HAP-1 (cell line): ENCODE data around the gene ATP11C.
"Not testable (repeated sequence)": the region's sequence is repeated elsewhere in the genome, so short reads cannot be mapped to it uniquely, and the experiment has no call there.

ENCODE experiments used
- DNase-seq, 2 experiments: peaks; one replicate each; pipeline ENCODE4 v3.0.0-alpha.2; 2016 to 2020; ENCODE audit warnings: low spot score in 2 of 2
- H3K27me3 ChIP-seq: fragments of 250-450 bp; sonication (Bioruptor Pico); 2 replicates; pipeline ENCODE4 v1.5.1; 2020; ENCODE audit warnings: low read depth, mild to moderate bottlenecking, moderate library complexity
- H3K36me3 ChIP-seq: fragments of 250-450 bp; sonication (Bioruptor Pico); replicated peaks from 2 replicates; pipeline ENCODE4 v1.5.1; 2020; ENCODE audit warnings: mild to moderate bottlenecking
- H3K4me1 ChIP-seq: fragments of 250-450 bp; sonication (Bioruptor Pico); 2 replicates; pipeline ENCODE4 v1.5.1; 2020; ENCODE audit warnings: mild to moderate bottlenecking
- H3K4me3 ChIP-seq: fragments of 250-450 bp; sonication (Bioruptor Pico); 2 replicates; pipeline ENCODE4 v1.5.1; 2020; ENCODE audit warnings: mild to moderate bottlenecking, moderate library complexity
- H3K9me3 ChIP-seq: fragments of 250-450 bp; sonication (Bioruptor Pico); 2 replicates; pipeline ENCODE4 v1.5.1; 2020; ENCODE audit warnings: mild to moderate bottlenecking, moderate library complexity
- in situ Hi-C: fragments of 300-500 bp; cut with MboI; formaldehyde crosslinking; loops from 3 replicates; pipeline ENCODE4 v1.14.3; 2020; ENCODE audit warnings: low sequenced_read_pairs, inconsistent platforms, mixed read lengths

ATP11C gene

GRCh38 chrX:139936259-139936658 lies 3.4 kb upstream of the ATP11C start:
- DNase-seq, result peak in 1 of 2 experiments; percentile 44
- in situ Hi-C loops, result no loop called here
- no peaks in the 10 kb centered on the region for H3K36me3 ChIP-seq
- H3K4me3 ChIP-seq, result no peak overlapping the region
- H3K4me1 ChIP-seq, result peaks cover 20% of the 10 kb centered on the region
- H3K27me3 ChIP-seq, result no peaks in the 10 kb centered on the region
- H3K9me3 ChIP-seq, result no peaks in the 10 kb centered on the region

- DNase-seq, result no peak
- H3K4me3 ChIP-seq, result peak overlapping the region; percentile 85
- in situ Hi-C loops, result loop anchor here (5.0 kb wide), 1 partner anchor 107 kb away; no protein-coding TSS in a partner anchor
Observed at GRCh38 chrX:139933904-139934303, 1.1 kb upstream of the ATP11C start.

GRCh38 chrX:139932073-139932900 lies 566 bp downstream of the ATP11C start:
- Histone ChIP-seq H3K9me3 (no peaks in the 10 kb centered on the region), H3K4me1 (peaks cover 35% of the 10 kb centered on the region), H3K27me3 (no peaks in the 10 kb centered on the region), H3K4me3 (peak overlapping the region; percentile 85), H3K36me3 (no peaks in the 10 kb centered on the region)
- in situ Hi-C loops, result loop anchor here (5.0 kb wide), 1 partner anchor 105 kb away; no protein-coding TSS in a partner anchor
- DNase-seq, result peak; percentile 26 to 71

More at GRCh38 chrX:139933904-139934303, 1.1 kb upstream of the ATP11C start:
- Histone ChIP-seq H3K4me1 (peaks cover 30% of the 10 kb centered on the region), H3K27me3 (no peaks in the 10 kb centered on the region), H3K36me3 (no peaks in the 10 kb centered on the region), H3K9me3 (no peaks in the 10 kb centered on the region)

- Histone ChIP-seq H3K27me3 (no peaks in the 10 kb centered on the region), H3K9me3 (no peaks in the 10 kb centered on the region), H3K4me3 (peak overlapping the region; percentile 85), H3K36me3 (no peaks in the 10 kb centered on the region), H3K4me1 (peaks cover 29% of the 10 kb centered on the region)
- in situ Hi-C loops, result loop anchor here (5.0 kb wide), 1 partner anchor 104 kb away; no protein-coding TSS in a partner anchor
- DNase-seq, result no peak
Observed at GRCh38 chrX:139931646-139932072, 1.2 kb downstream of the ATP11C start.

- in situ Hi-C loops, result loop anchor here (5.0 kb wide), 1 partner anchor 104 kb away; no protein-coding TSS in a partner anchor
- Histone ChIP-seq H3K4me3 (peak overlapping the region; percentile 85), H3K4me1 (peaks cover 23% of the 10 kb centered on the region), H3K27me3 (no peaks in the 10 kb centered on the region), H3K36me3 (no peaks in the 10 kb centered on the region), H3K9me3 (no peaks in the 10 kb centered on the region)
- peak; percentile 57 to 64 for DNase-seq
Observed at GRCh38 chrX:139930916-139931645, 1.8 kb downstream of the ATP11C start.

- H3K9me3 ChIP-seq, result no peaks in the 10 kb centered on the region
- H3K36me3 ChIP-seq, result no peaks in the 10 kb centered on the region
- peaks cover 22% of the 10 kb centered on the region for H3K4me1 ChIP-seq
- in situ Hi-C loops, result loop anchor here (5.0 kb wide), 1 partner anchor 103 kb away; no protein-coding TSS in a partner anchor
- DNase-seq, result peak in 1 of 2 experiments; percentile 24
- H3K4me3 ChIP-seq, result peak overlapping the region; percentile 85
- H3K27me3 ChIP-seq, result no peaks in the 10 kb centered on the region
Observed at GRCh38 chrX:139930401-139930800, 2.5 kb downstream of the ATP11C start.

GRCh38 chrX:139929876-139930275 lies 3.0 kb downstream of the ATP11C start:
- no peaks in the 10 kb centered on the region for H3K27me3 ChIP-seq
- peak; percentile 22 to 38 for DNase-seq
- H3K9me3 ChIP-seq, result no peaks in the 10 kb centered on the region
- H3K4me1 ChIP-seq, result peaks cover 22% of the 10 kb centered on the region
- H3K4me3 ChIP-seq, result peak overlapping the region; percentile 85
- H3K36me3 ChIP-seq, result no peaks in the 10 kb centered on the region
- in situ Hi-C loops, result loop anchor here (5.0 kb wide), 1 partner anchor 103 kb away; no protein-coding TSS in a partner anchor

- in situ Hi-C loops, result no loop called here
- no peak overlapping the region for H3K4me3 ChIP-seq
- H3K9me3 ChIP-seq, result no peaks in the 10 kb centered on the region
- peaks cover 15% of the 10 kb centered on the region for H3K4me1 ChIP-seq
- no peaks in the 10 kb centered on the region for H3K27me3 ChIP-seq
- DNase-seq, result no peak
- no peaks in the 10 kb centered on the region for H3K36me3 ChIP-seq
Observed at GRCh38 chrX:139924696-139925095, 8.2 kb downstream of the ATP11C start.

GRCh38 chrX:139924069-139924695 lies 8.7 kb downstream of the ATP11C start:
- H3K27me3 ChIP-seq, result no peaks in the 10 kb centered on the region
- no peaks in the 10 kb centered on the region for H3K36me3 ChIP-seq
- peak in 1 of 2 experiments; percentile 22 for DNase-seq
- H3K4me1 ChIP-seq, result peaks cover 9% of the 10 kb centered on the region
- no peak overlapping the region for H3K4me3 ChIP-seq
- H3K9me3 ChIP-seq, result no peaks in the 10 kb centered on the region
- in situ Hi-C loops, result no loop called here

GRCh38 chrX:139921142-139921541 lies 11.7 kb downstream of the ATP11C start:
- in situ Hi-C loops, H3K27me3 ChIP-seq, DNase-seq: not testable (repeated sequence)

GRCh38 chrX:139920316-139920715 lies 12.5 kb downstream of the ATP11C start:
- no peaks in the 10 kb centered on the region for H3K36me3 ChIP-seq
- H3K4me1 ChIP-seq, result peaks cover 7% of the 10 kb centered on the region; the same call in 1 of the 2 replicates
- no peaks in the 10 kb centered on the region for H3K9me3 ChIP-seq
- in situ Hi-C loops, result no loop called here
- no peak for DNase-seq
- no peak overlapping the region for H3K4me3 ChIP-seq
- H3K27me3 ChIP-seq, result no peaks in the 10 kb centered on the region

More at GRCh38 chrX:139921142-139921541, 11.7 kb downstream of the ATP11C start:
- not testable (repeated sequence) for H3K9me3 ChIP-seq, H3K4me3 ChIP-seq, H3K4me1 ChIP-seq, H3K36me3 ChIP-seq

GRCh38 chrX:139914421-139914820 lies 18.4 kb downstream of the ATP11C start:
- Histone ChIP-seq H3K27me3 (no peaks in the 10 kb centered on the region), H3K4me1 (peaks cover 20% of the 10 kb centered on the region), H3K9me3 (no peaks in the 10 kb centered on the region), H3K4me3 (no peak overlapping the region), H3K36me3 (no peaks in the 10 kb centered on the region)
- in situ Hi-C loops, result no loop called here
- no peak for DNase-seq

- Histone ChIP-seq H3K4me1 (peaks cover 31% of the 10 kb centered on the region), H3K4me3 (no peak overlapping the region), H3K36me3 (no peaks in the 10 kb centered on the region), H3K9me3 (no peaks in the 10 kb centered on the region), H3K27me3 (no peaks in the 10 kb centered on the region)
- DNase-seq, result no peak
- in situ Hi-C loops, result no loop called here
Observed at GRCh38 chrX:139909712-139910111, 23.1 kb downstream of the ATP11C start.
